Caco-2 (cell line): ENCODE measurements around the gene GHRH. TPM values are rescaled to one million over a fixed set of nuclear protein-coding genes. Genes with fewer than 3 reads are reported as not detected.

ENCODE experiments used
- Bru-seq: library from RNA; stranded (reverse); fragments of 400-500 nt; gene quantifications from one replicate; lab custom pipeline; 2021; lab: Mats Ljungman, UMichigan
- BruChase-seq, 2 experiments: library from RNA; stranded (reverse); fragments of 400-500 nt; gene quantifications; one replicate each; lab custom pipeline; 2021; lab: Mats Ljungman, UMichigan
- BruUV-seq: library from RNA; stranded (reverse); fragments of 400-500 nt; replicated peaks from 2 replicates; lab custom pipeline; 2021; lab: Mats Ljungman, UMichigan
- CTCF ChIA-PET: fragments of 300-600 bp; sonication (Branson Sonifier 250); formaldehyde crosslinking; loops from one replicate; lab custom pipeline; 2022; ENCODE audit warnings: antibody characterized with exemption; lab: Charles Lee
- POLR2A ChIA-PET: fragments of 300-600 bp; sonication (Branson Sonifier 250); formaldehyde crosslinking; loops from one replicate; lab custom pipeline; 2022; ENCODE audit warnings: antibody characterized with exemption; lab: Charles Lee
- DNase-seq, 2 experiments: peaks; one replicate each; pipeline versions ENCODE4 v3.0.0 to v3.0.0-alpha.2; 2020 to 2022
- H3K27me3 ChIP-seq: replicated peaks from 2 replicates; pipeline ENCODE4 v1.6.0; 2011; ENCODE audit warnings: low read length; ENCODE audit not compliant: control insufficient read depth, insufficient read depth
- H3K36me3 ChIP-seq: 2 replicates; pipeline ENCODE4 v1.5.1; 2011; ENCODE audit warnings: low read length; ENCODE audit not compliant: control insufficient read depth, insufficient read depth
- H3K4me1 ChIP-seq: fragments of 250-450 bp; sonication (Bioruptor Pico); 2 replicates; pipeline ENCODE4 v1.5.1; 2020; ENCODE audit warnings: mild to moderate bottlenecking
- H3K4me3 ChIP-seq: 2 replicates; pipeline ENCODE4 v1.5.1; 2011; ENCODE audit warnings: low read depth, mild to moderate bottlenecking, control low read depth, low read length
- H3K9me3 ChIP-seq: fragments of 250-450 bp; sonication (Bioruptor Pico); 2 replicates; pipeline ENCODE4 v1.5.1; 2020; ENCODE audit warnings: mild to moderate bottlenecking, moderate library complexity
- H3K27ac Mint-ChIP-seq: one replicate; pipeline ENCODE4 v1.8.0; 2022; ENCODE audit warnings: mixed read lengths; ENCODE audit not compliant: unreplicated experiment
- H3K27me3 Mint-ChIP-seq: one replicate; pipeline ENCODE4 v1.8.0; 2022; ENCODE audit warnings: mixed read lengths; ENCODE audit not compliant: insufficient read depth, unreplicated experiment
- H3K36me3 Mint-ChIP-seq: one replicate; pipeline ENCODE4 v1.8.0; 2022; ENCODE audit warnings: mild to moderate bottlenecking, mixed read lengths; ENCODE audit not compliant: insufficient read depth, unreplicated experiment
- H3K4me1 Mint-ChIP-seq: one replicate; pipeline ENCODE4 v1.8.0; 2022; ENCODE audit warnings: low read depth, mixed read lengths; ENCODE audit not compliant: unreplicated experiment
- H3K4me3 Mint-ChIP-seq: one replicate; pipeline ENCODE4 v1.8.0; 2022; ENCODE audit warnings: mild to moderate bottlenecking, moderate library complexity, mixed read lengths; ENCODE audit not compliant: unreplicated experiment
- H3K9me3 Mint-ChIP-seq: one replicate; pipeline ENCODE4 v1.8.0; 2022; ENCODE audit warnings: mixed read lengths; ENCODE audit not compliant: unreplicated experiment
- intact Hi-C: fragments of 100-400 bp; cut with micrococcal nuclease; formaldehyde crosslinking; loops from one replicate; pipeline ENCODE4 v1.10.0; 2022; ENCODE audit not compliant: unreplicated experiment
- long read RNA-seq: library from polyadenylated mRNA; stranded (forward); transcript quantifications from one replicate; pipeline ENCODE4 v2.0.0, GENCODE V29; 2022
- total RNA-seq: library from RNA; stranded (reverse); gene quantifications from 2 replicates; pipeline ENCODE4 v1.2.3, GENCODE V29; 2022
- TF ChIP-seq, protein P1 (sequence below), 2 experiments: fragments of 200-600 bp in 1 of 2; IDR thresholded peaks; 1 replicate in 1 of 2; 2 replicates in 1 of 2; pipeline versions ENCODE4 v1.5.1 to v1.8.0; 2011 to 2022; ENCODE audit warnings: antibody characterized with exemption in 1 of 2, control low read depth in 1 of 2, inconsistent platforms in 1 of 2, low read depth in 1 of 2, low read length in 1 of 2, mild to moderate bottlenecking in 1 of 2, moderate library complexity in 1 of 2; ENCODE audit not compliant: insufficient read depth in 1 of 2, severe bottlenecking in 1 of 2, unreplicated experiment in 1 of 2

Gene GHRH, protein sequence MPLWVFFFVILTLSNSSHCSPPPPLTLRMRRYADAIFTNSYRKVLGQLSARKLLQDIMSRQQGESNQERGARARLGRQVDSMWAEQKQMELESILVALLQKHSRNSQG
- total RNA-seq (not detected in 2 replicates), Bru-seq, nascent RNA (not detected), BruChase-seq, experiment 1, labeled RNA remaining after a 2-hour chase (not detected), BruChase-seq, experiment 2, labeled RNA remaining after a 6-hour chase (percentile 8 among the genes with signal in this experiment)
- long read RNA-seq, result 0 reads

DNA sequence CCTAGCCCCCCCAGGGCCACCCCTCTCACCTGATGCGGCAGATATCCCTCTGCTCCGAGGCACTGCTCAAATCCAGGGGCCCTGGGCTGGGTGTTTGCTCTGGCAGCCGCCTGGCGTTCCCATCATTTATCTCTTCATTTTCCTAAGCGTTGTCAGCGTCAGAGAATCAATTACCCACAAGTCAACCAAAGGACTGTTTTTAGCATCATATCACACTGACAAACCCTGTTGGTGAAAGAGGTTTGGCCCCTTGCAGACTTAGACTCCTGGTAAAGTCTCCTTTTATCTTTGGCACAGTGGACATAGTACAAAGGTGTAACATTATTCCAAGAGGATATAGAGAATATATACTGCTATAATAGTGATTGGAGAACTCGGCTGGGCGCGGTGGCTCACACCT, at the start of gene GHRH:
Gene GHRH (minus strand): TSS at position 101 of the 400 bp plus-strand sequence. CDS start 4,925 bp downstream, outside the sequence.
- intact Hi-C loops, result no loop called here
- H3K27me3 ChIP-seq, result no peaks in the 10 kb centered on the region
- H3K27ac Mint-ChIP-seq, result no peak within 1 kb of the TSS
- no peaks in the 10 kb centered on the region for H3K36me3 Mint-ChIP-seq
- H3K36me3 ChIP-seq, result no peaks in the 10 kb centered on the region
- no peaks in the 10 kb centered on the region for H3K9me3 Mint-ChIP-seq
- peaks cover 2% of the 10 kb centered on the region for H3K27me3 Mint-ChIP-seq
- no peak for DNase-seq
- no peaks in the 10 kb centered on the region for H3K9me3 ChIP-seq
- TF ChIP-seq, protein P1, sequence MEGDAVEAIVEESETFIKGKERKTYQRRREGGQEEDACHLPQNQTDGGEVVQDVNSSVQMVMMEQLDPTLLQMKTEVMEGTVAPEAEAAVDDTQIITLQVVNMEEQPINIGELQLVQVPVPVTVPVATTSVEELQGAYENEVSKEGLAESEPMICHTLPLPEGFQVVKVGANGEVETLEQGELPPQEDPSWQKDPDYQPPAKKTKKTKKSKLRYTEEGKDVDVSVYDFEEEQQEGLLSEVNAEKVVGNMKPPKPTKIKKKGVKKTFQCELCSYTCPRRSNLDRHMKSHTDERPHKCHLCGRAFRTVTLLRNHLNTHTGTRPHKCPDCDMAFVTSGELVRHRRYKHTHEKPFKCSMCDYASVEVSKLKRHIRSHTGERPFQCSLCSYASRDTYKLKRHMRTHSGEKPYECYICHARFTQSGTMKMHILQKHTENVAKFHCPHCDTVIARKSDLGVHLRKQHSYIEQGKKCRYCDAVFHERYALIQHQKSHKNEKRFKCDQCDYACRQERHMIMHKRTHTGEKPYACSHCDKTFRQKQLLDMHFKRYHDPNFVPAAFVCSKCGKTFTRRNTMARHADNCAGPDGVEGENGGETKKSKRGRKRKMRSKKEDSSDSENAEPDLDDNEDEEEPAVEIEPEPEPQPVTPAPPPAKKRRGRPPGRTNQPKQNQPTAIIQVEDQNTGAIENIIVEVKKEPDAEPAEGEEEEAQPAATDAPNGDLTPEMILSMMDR (IDR thresholded peaks at IDR 0.05; ENCODE audit: insufficient read depth in 1 of 2, low read depth in 1 of 2, low read length in 1 of 2, severe bottlenecking in 1 of 2, unreplicated experiment in 1 of 2), result no peak
- no peak within 1 kb of the TSS for H3K4me3 Mint-ChIP-seq
- ChIA-PET POLR2A (no interaction called here), CTCF (no interaction called here)
- no peaks in the 10 kb centered on the region for H3K4me1 Mint-ChIP-seq
- no peak within 1 kb of the TSS for H3K4me3 ChIP-seq
- no TSS peak for BruUV-seq
- H3K4me1 ChIP-seq, result no peaks in the 10 kb centered on the region

DNA sequence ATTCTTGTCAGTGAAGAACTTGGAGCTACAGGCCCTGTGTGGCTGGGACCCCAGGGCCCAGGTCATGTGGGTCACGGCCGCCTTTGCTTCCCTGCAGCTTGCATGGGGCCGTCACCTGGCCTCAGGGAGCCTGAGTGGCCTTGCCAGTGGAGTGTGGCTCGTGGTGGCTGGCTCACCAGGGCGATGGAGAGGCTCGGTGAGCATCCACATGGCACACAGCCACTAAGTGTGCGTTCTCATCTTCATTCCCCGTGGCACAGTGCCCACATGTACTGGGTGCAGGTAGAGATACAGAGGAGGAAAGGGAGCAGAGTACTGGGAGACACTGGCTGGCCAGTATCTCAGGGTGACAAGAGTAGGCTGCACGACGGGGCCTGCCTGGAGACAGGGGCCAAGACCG, 49.3 kb upstream of the GHRH start:
- Mint-ChIP-seq H3K27me3 (no peaks in the 10 kb centered on the region), H3K36me3 (peaks cover 22% of the 10 kb centered on the region), H3K9me3 (no peaks in the 10 kb centered on the region), H3K27ac (peak overlapping the region; percentile 23), H3K4me1 (peaks cover 6% of the 10 kb centered on the region), H3K4me3 (no peak overlapping the region)
- no TSS peak for BruUV-seq
- no peaks in the 10 kb centered on the region for H3K4me1 ChIP-seq
- peaks cover 3% of the 10 kb centered on the region; the same call in 1 of the 2 replicates for H3K36me3 ChIP-seq
- peak in 1 of 2 experiments; percentile 39 for DNase-seq
- no peaks in the 10 kb centered on the region for H3K9me3 ChIP-seq
- intact Hi-C loops, result no loop called here
- no peak overlapping the region for H3K4me3 ChIP-seq
- TF ChIP-seq, protein P1 (IDR thresholded peaks at IDR 0.05; ENCODE audit: insufficient read depth in 1 of 2, low read depth in 1 of 2, low read length in 1 of 2, severe bottlenecking in 1 of 2, unreplicated experiment in 1 of 2), result no peak
- CTCF ChIA-PET, result no interaction called here
- POLR2A ChIA-PET, result no interaction called here
- H3K27me3 ChIP-seq, result no peaks in the 10 kb centered on the region

DNA sequence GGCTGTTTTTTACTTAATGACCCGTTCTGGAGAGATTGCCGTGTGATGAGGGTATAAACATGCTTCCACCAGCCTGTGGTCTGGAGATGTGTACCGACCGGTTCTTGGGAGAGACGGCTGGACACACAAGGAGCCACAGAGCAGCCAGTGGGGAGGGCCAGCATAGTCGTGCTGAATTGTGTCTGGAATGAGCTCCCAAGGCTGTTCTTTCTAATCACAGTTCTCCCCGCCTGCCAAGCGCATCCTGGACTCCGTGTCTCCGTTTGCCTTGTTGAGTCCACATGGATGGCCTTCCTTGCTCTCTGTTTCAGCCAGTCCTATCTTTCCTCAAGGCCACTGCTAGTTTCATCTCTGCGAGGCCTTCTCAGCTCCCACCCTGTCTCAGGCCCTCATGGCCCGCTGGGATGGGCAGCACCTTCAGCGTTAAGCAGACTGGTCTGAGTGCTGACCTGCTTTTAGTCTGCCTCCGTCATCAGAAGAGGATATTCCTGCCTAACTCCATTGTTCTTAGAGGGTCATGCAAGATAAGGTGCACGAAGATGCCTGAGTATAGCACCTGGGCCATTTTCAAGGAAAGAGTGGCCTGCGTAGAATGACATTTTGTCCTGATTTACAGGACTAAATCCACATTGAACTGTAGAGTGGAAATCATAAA, 48.4 kb upstream of the GHRH start:
- Histone ChIP-seq H3K27me3 (no peaks in the 10 kb centered on the region), H3K9me3 (no peaks in the 10 kb centered on the region), H3K4me3 (no peak overlapping the region), H3K4me1 (no peaks in the 10 kb centered on the region), H3K36me3 (peaks cover 3% of the 10 kb centered on the region; the same call in 1 of the 2 replicates)
- Mint-ChIP-seq H3K27ac (peak overlapping the region; percentile 2), H3K27me3 (no peaks in the 10 kb centered on the region), H3K9me3 (no peaks in the 10 kb centered on the region), H3K4me3 (no peak overlapping the region), H3K36me3 (peaks cover 20% of the 10 kb centered on the region), H3K4me1 (peaks cover 6% of the 10 kb centered on the region)
- peak in 1 of 2 experiments; percentile 49 for DNase-seq
- ChIA-PET POLR2A (interaction anchor here (0.7 kb wide), 1 partner anchor 20 kb away, joined by 3 read pairs; the partner anchor contains the start of gene MANBAL), CTCF (no interaction called here)
- no TSS peak for BruUV-seq
- TF ChIP-seq, protein P1 (IDR thresholded peaks at IDR 0.05; ENCODE audit: insufficient read depth in 1 of 2, low read depth in 1 of 2, low read length in 1 of 2, severe bottlenecking in 1 of 2, unreplicated experiment in 1 of 2), result no peak
- intact Hi-C loops, result no loop called here
